ENCODE data around the gene KCNJ9.
A peak's percentile ranks its signal among the peaks of the same experiment; 100 is the strongest.
"Not testable (repeated sequence)": the region's sequence is repeated elsewhere in the genome, so short reads cannot be mapped to it uniquely, and the experiment has no call there.

KCNJ9 gene
- long read RNA-seq, donor 1: 0 reads
- long read RNA-seq, donor 2: 0 reads
- long read RNA-seq, donor 3: 0 reads
- long read RNA-seq, donor 4, partial matches to known transcripts: 28 of 41 reads
- long read RNA-seq, donor 4, other reads (novel, unspliced or antisense): 13 of 41 reads
- long read RNA-seq, donor 5: 0 reads
- long read RNA-seq, donor 6: 0 reads
- long read RNA-seq, donor 7: 0 reads
- long read RNA-seq, donor 8: 0 reads

GRCh38 chr1:160081261-160081936 lies at the start of gene KCNJ9:
KCNJ9 (plus strand) TSS chr1:160081538; CDS start chr1:160084031, 2,493 bp downstream.
- DNase-seq: no peak

DNA sequence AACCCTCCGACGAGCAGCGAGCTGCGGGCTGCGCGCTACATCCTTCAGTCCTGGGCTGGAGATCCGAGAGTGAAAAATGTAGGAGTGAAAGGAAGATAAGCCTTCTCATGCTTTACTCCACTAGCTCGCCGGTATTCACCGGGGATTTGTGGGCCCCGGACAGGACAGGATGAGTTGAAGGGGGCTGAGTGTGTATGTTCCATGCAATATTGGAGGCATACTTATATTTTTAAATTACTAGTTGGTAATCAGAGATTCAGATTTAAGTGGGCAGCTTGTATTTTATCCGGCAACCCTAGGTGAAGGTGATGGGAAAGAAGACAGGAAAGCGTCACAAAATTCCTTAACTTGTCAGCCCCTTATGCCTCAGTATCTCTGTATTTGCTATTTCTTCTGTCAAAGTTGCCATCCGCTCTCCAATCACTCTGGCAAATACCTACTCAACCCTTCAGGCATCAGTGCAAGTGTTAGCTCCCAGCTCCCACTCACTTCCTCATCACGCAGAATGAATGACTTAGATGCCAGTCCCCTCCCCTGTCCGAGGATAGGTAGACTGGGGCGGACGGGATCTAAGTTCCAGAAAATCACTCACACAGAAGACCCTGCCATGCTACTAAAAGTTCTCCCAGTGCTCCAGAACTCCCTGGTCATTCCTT lies 49.0 kb upstream of the KCNJ9 start:
- no peak for DNase-seq

GRCh38 chr1:160040476-160040875 lies 40.9 kb upstream of the KCNJ9 start:
- DNase-seq: no peak

DNA sequence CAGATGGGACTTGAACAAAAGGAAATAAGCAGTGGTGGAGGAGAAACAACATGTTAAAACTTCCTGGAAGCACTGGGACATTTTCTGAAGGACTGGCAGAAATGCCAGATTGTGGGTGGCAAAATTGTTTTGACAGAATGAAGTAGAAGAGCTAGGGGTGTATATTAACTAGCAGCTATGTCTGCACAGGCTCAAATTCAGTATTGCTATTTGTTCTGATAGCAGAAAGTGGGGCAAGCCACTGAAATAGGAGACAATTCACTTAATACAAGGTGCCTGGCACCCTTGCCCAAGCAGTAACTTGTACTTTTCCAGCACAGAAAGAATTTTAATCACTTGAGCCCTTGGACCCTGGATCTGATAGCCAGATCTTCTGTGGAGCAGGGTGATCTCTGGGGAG lies 37.8 kb upstream of the KCNJ9 start:
- no peak for DNase-seq

- DNase-seq: no peak
Observed at GRCh38 chr1:160045653-160046052, 35.7 kb upstream of the KCNJ9 start.

GRCh38 chr1:160046494-160047110 lies 34.7 kb upstream of the KCNJ9 start:
- peak; percentile 43 for DNase-seq

- no peak for DNase-seq
Observed at GRCh38 chr1:160047111-160047991, 34.0 kb upstream of the KCNJ9 start.

GRCh38 chr1:160048335-160048734 lies 33.0 kb upstream of the KCNJ9 start:
- DNase-seq: no peak

DNA sequence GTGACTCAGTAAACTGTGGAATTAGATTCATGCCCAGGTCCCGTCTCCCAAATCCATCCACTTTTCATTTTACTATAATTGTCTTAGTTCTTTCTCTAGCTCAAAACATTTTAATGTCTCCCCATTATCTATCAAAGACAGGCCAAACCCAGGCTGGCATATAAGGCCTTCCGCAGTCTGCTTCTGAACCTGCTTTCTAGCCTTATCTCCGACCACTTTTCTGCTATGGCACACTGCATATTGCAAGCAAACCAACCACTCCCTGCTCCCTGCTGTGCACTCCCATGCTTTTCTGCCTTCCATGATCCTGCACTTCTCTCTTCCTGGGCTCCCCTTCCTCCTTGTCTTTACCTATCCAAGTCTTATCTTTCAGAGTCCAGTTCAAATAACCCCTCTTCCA lies 32.2 kb upstream of the KCNJ9 start:
- no peak for DNase-seq

GRCh38 chr1:160050182-160050581 lies 31.2 kb upstream of the KCNJ9 start:
- DNase-seq: not testable (repeated sequence)

GRCh38 chr1:160050619-160051018 lies 30.7 kb upstream of the KCNJ9 start:
- no peak for DNase-seq

DNA sequence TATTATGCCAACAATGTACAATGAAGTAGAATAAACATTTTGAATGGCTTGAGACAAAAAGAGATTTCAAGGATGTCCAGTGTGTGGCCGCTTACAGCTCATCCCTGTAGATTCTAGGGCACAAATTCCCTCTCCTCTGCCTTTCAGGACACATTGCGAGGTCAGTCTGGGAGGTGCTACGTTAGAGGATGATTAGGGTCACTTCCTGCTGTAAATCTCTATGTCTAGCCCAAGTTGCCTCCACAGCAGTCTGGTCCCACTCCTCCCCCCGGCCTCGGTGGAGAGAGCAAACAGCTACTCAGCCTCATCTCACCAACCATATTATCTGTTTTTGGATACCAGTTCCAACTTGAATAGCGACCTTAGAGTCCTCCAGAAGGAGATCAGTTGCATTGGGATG lies 28.4 kb upstream of the KCNJ9 start:
- no peak for DNase-seq

DNA sequence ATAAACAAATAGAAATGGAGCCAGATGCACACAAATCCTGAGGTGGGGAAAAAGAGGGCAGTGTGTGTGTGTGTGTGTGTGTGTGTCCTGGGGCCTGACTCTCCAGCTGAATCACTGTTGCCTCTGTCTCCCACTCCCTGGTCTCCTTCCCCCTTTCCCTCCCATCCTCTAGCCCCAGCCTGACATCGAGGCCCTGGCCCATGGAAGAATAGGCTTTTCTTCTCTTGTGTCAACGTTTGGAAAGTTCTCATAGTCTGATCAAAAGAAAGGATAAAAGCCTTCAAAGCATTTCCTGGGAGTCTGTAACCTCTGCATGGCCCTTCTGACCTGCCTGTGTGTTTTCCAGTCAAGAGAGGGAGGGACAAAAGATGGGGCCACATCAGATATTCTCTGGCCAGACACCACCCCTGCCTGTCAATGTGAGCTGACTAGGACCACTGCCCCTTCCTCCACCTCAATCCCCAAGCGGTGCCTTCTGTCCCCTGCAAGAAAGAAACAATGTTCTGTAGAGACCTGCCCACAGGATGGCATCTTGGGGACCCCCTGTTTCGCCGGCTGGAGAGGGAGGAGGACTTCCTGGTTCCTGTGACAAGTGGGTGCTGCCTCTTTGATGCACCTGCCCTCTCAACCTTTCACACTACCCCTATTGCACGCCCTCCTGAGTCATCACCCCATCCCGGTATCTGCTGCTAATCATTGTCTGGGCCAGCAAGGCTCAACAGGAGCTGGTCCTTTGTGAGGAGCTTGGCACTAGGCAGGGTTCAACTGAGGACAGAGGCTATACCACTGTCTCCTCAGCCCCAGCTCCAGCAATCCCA lies 27.6 kb upstream of the KCNJ9 start:
- no peak for DNase-seq

DNA sequence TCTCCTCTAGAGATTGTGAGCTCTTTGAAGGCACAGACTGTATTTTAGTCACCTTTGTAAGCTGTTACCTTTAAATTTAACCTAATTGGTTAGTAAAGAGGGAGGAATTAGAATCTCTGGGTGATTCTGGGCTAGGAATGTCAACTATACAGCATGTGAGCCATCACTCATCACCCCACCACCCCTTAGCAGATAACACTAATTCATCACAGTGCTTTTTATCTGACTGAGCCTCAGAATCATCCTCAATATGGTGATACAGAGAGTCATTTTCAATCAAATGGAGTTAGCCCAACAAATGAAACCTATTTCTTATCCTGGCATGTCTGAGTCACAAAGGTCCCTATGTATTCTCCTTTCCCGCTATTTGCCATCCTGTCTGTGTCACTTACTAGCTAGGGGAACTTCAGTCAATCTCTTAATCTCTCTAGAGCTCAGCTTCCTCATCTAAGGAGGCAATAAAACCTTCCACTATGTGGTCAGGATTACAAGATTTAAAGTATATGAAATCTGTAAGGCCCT lies 24.6 kb upstream of the KCNJ9 start:
- no peak for DNase-seq

GRCh38 chr1:160058087-160058486 lies 23.3 kb upstream of the KCNJ9 start:
- DNase-seq: no peak

GRCh38 chr1:160061369-160062229 lies 19.7 kb upstream of the KCNJ9 start:
- peak; percentile 34 for DNase-seq

DNA sequence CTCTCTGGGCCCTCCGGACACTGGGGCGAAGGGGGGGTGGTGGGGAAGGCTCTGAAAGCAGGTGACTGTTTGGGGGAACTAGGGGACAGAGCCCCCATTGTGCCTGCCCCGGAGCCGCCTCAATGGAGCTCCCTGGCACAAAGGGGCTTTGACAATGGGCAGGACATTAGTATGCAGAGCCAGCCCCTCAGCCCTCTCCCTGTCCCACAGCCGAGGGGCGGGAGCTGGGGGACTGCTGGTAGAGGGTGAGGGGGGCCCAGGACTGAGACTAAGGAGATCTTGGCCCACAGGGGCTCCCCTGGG lies 19.2 kb upstream of the KCNJ9 start:
- DNase-seq: no peak

GRCh38 chr1:160063176-160063575 lies 18.2 kb upstream of the KCNJ9 start:
- DNase-seq: no peak

DNA sequence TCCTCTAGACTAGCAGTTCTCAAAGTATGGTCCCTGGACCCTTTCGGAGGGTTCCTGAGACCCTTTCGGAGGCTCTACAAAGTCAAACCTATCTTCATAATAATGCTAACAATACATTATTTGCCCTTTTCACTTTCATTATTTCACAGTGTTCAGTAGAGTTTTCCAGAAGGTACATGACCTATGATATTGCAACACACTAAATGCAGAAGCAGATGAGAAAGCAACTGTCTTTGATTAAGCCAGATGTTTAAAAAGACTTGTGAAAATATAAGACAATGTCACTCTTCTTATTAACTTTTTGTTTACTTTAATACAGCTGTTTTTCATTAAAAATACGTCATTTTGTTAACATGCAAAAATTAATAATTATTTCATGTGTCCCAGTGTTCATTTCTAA lies 17.2 kb upstream of the KCNJ9 start:
- no peak for DNase-seq

DNA sequence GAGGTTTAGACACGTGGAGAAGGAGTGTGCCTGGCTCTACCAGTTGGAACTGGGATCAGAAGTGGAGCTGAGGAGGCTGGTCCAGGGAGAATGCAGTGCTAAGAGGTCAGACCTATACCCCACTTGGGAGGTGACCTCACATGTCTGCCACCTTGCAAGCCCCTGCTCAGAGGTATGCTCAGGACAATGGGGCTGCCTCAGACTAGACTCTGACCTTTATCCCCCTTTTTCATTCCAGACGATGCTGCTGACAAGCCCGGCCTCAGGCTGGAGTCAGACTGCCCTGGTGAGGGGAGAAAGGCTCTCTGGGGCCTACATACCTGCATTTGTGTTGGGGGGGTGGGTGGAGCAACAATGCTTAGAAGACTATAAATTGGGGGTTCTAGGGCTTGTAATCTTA lies 16.6 kb upstream of the KCNJ9 start:
- DNase-seq: no peak

Measured in right kidney (tissue), 9 donors.